Urothelium cell line (cell line): ENCODE measurements around the gene HOXA13.
A peak's percentile ranks its signal among the peaks of the same experiment; 100 is the strongest.

Experiments
- DNase-seq: peaks from one replicate; pipeline ENCODE4 v3.0.0; 2011; ENCODE audit warnings: low spot score, mixed read lengths
- FAIRE-seq: peaks from 2 replicates; lab custom pipeline; 2011; peaks lifted over from hg19 to GRCh38; lab: Jason Lieb, UNC

The HOXA13 gene

GRCh38 chr7:27193335-27194001, 6.4 kb downstream of the HOXA13 start:
- DNase-seq (no peak), FAIRE-seq (no peak)

DNA sequence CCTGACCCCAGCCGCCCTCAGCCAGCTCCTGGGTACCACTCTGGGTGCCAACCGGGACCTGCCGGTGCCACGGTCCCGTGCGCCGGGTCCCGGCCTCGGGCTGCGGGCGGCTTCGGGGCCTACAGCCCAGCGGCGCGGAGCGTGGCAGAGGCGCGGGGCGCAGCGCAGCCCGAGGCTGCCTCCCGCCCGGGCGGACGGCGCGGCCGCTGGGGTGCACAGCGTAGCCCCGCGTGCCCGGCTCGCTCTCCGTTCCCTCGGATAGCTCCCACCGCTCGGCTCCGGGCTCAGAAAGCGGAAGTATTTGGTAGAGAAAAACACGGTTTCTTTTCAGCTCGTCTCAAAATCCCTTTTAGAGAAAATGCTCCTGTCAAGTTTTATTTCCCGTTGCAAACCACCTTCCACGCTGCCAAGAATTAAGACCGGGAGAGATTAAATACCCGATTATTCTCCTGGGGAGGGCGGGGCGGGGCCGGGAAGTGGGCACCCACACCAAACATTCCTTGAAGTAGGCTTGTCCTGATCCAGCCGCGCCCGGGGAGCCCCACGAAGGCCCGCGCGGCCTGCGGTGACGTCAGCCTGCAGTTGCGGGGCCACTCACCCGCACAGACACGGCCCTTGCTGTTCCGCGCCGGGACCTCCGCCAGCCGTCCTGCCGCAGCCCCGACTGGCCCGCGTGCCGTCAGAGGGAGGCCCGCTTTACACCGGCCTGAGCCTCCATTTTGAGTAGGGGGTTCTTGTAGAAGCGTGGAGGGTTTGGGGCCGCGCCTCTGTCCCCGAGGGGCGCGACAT, 7.2 kb downstream of the HOXA13 start:
- DNase-seq (no peak), FAIRE-seq (no peak)

DNA sequence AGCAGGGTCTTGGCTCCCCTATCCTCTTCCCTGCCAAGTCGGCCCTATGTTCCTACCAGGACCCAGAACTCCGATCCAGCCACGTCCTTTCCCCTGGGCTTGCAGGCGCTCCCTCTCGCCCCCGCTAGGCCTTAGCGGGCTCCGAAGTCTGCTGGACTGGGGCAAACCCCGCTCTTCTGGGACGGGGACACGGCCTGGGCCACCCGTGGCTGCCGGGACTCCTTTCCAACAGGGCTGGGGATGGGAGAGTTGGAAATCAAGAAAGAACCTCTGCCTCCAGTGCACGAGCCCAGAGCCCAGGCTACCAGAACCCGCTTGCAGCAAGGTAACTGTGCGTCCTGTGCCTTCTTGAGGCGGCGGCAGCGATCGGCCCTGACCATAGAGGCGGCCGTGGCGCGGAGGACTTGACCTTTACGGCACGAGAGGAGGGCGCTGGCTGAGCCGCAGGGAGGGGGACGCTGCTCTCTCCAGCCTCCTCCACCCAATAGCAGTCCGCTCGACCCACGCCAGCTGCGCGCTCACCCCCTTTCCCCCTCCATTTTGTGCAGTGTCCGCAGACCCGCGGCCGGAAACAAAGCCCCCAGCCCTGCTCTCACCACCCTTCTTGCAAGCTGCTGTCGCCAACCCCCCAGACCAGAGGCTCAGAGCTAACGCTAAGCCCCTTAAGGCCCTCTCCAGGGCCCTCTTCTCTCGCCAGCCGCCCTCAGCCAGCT, 7.9 kb downstream of the HOXA13 start:
- FAIRE-seq, result no peak

DNA sequence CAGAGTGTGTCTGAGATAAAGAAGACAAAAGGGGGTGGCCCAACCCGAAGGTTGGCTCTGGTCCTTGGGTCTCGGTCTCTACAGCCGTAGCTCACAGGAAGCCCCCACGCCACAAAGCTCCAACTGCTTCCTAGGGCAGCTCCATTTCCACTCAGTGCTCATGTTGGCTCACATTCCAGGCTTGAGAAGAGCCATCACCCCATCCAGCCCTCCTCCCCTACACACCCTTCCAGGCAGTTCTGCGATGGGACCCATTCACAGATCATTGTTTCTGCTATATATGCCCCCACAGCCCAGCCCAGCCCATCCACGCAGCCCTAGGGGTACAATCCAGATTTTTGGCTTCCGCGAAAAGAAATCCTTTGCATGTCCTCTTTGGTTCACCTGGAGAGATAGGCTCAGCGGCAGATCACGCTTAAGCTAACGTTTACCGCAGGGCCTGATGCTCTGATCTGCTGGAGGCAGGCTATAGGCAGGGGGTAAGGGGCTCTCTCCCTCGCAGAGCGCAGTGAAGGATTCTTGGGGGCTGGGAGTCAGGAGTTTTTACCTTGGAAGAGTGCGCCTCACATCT, 8.6 kb downstream of the HOXA13 start:
- no peak for FAIRE-seq
- DNase-seq, result no peak

More for the DNA sequence above, 7.9 kb downstream of the HOXA13 start:
- no peak for DNase-seq

GRCh38 chr7:27189997-27190748, 9.7 kb downstream of the HOXA13 start:
- FAIRE-seq (no peak), DNase-seq (no peak)

DNA sequence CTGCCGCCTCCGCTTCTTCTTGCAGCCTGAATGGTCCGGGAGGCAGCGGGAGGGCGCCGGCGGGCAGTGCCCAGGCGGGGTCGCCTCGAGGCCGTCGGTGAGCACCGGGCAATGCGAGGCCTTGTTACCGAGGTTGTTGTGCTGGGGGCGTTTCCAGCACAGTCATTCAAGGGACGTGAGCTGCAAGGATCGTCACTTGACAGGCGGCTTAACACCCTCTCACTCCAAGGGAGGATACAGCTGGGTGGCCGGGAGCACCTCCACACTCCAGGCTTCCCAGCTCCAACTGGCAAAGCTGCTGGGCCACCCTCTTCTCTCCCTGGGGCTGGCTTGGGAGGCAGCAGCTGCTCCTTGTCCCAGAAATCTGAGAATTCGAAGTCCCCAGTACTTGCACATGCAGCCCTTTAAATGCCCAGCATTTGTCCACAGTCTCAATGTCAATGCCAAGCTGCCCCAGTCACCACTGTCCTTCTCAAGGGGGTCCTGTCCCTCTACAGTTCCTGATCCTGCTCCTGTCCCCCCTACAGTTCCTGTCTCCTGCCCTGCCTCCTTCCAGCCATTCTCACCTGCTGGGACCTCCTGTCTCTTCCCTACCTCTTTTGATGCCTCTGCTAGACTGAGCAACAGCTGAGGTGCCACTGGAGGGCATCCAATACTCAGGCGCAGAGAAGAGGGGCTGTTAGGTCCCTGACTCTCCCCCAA, 10.4 kb downstream of the HOXA13 start:
- no peak for FAIRE-seq
- DNase-seq, result no peak

- FAIRE-seq, result no peak
Measured at GRCh38 chr7:27188386-27189294, 11.3 kb downstream of the HOXA13 start.

DNA sequence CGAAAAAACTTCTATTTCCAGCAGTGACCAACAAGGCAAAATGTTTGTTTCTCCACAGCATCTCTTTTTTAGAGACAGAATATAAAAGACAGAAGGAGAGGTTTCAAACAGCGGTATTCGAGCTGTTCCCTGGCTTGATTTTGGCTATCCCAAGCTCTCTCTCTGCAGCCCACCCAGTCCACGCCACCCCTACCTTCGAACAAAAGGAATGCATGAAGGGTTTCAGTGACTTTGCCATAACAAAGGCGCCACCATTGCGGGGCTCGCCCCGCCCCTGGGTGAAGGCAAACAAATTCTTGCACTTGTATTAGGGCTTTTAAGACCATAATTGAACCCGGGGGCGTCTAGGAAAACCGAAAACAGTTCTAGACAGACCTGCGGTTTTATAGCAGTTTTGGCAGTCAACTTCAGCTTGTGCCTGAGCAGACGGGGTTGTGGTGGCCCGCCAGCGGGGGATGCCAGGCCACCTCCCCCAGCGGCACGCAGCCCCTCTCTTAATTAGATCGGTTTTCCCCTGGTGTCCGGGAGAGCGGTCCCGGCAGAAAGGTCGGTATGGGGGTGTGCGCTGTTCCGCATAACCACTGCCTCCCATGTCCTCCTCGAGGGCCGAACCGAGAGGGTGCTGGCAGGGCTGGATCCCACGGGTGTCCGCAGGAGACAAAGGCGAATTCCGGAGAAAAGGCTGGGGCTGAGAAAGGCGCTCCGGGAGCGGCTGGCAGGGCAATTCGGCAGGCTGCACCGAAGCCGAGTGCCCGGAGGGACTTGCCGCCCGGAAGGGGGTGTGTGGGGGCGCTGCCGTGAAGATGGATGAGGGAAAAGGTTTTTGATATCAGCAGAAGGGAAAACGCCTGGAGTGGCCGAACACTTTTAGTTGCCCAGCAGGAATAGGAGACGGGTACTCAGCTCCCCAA, 12.2 kb downstream of the HOXA13 start:
- DNase-seq, result no peak
- FAIRE-seq, result no peak

More at GRCh38 chr7:27188386-27189294, 11.3 kb downstream of the HOXA13 start:
- no peak for DNase-seq

DNA sequence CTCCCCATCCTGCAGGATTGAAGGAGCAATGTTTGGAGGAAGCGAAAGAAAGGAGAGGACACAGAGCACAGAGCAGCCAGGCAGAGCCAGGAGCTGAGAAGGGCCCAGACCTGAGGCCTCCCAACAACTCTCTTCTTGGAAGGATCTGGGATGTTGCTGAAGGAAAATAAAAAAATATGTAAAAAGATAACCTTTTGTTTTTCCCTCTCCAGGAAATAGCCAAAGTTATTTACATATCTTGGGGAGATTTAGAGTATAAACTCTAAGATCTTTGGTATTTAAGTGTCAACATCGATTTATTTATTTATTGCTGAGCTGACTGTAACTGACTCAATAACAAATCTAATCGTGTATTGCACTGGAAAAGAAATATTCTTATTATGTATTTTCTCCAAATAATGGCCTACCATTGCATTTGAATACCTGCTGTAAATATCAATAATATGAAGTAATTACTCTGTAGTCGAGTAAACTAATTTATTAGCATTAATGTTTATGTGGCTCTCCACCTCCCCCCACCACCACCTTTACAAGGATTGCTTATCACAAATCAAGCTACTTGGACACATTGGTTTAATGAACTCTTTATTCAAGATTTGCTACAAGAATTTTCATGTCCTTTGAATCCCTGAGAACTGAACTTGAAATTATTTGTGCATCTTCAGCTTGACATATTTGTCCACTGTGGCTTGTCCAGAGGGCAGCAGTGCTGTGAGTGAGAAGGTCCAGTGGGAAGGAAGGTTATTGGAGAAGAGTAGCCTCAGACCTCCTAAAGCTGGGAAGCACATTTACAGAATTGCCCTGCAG, 13.0 kb downstream of the HOXA13 start:
- no peak for DNase-seq
- no peak for FAIRE-seq

DNA sequence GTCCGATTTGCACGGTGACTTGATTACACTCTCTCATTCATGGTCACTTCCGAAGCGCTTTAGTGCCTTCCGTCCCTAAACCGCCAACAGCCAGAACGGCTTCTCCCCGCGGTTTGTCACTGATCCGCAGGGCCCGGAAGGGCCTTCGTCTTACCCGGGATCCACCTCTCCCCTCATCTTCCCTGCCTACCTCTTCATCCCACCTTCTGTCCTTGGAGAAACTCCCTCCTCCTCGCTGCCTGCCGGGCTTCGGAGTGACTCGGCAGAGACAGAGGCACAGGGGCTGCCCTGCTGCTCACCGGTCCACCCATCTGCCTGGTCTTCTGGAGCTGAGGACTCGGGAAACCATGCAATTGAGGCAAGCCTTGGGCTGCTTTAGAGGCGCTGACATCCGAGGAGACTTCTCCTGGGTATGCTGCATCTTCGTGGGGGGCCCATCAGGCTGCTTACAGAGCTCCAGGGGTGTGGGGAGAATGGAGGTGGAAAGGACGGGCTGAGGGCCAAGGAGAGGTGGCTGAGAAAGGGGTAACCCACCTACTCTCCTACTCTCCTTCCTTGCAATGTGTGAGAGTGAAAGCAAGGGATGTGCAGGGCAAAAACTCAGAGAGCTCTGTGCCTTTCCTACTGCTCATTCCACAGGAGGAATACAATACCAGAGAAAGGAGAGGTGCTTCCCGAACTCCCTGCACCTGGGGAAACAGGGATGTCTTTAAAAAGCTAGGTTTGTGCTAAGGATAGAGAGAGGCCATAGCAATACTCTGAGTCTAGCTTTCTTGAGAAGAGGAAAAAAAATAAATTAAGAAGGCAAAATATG, 13.8 kb downstream of the HOXA13 start:
- DNase-seq, result no peak
- peak; percentile 9 for FAIRE-seq

- DNase-seq (peak; percentile 83), FAIRE-seq (no peak)
Measured at GRCh38 chr7:27185013-27185853, 14.7 kb downstream of the HOXA13 start, which contains the start of gene HOXA11. Gene HOXA11 (minus strand): TSS chr7:27185232. CDS start chr7:27185144, 88 bp downstream.

- peak; percentile 70 for DNase-seq
- FAIRE-seq, result peak; percentile 93
Measured at GRCh38 chr7:27184337-27185012, 15.4 kb downstream of the HOXA13 start.

DNA sequence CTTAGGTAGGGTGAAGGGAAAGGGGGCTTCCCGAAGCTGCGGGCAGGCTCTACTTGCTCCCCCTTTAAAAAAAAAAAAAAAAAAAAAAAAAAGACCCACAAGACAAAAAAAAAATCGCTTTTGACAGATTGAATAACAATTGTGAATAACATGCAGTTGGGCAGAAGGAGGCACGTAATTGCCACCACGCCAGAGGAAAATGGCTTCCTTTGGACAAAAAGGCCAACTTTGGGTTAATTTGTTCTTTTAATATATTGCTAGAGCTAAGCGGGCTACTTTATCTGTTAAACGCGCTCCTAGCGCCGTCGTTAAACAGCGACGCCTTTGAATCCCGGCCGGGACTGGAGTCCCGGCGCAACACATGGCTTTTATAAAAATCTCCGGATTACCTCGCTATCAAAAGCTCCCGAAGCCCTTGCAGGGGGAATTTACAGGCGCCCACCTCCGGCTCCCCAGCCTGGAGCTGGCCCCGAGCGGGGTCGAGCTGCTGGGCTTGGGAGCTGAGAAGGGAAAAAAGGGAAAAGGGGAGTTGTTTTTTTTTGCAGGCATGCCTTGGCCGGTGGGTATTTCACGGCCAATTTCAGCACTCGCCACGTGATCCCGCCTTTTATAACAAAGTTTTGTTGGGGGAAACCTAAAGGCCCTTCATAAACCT, 16.1 kb downstream of the HOXA13 start:
- FAIRE-seq (no peak), DNase-seq (peak; percentile 70)
